GM12874 (cell line): ENCODE measurements around the gene AP3S2.

Experiments
- TF ChIP-seq, protein P1 (sequence below): IDR thresholded peaks from 2 replicates; pipeline ENCODE4 v1.5.1; 2011; ENCODE audit warnings: low read depth, mild to moderate bottlenecking, control low read depth, low read length, moderate library complexity; ENCODE audit not compliant: insufficient read depth

The AP3S2 gene

GRCh38 chr15:89857673-89858072, 36.1 kb downstream of the AP3S2 start:
- TF ChIP-seq, protein P1, sequence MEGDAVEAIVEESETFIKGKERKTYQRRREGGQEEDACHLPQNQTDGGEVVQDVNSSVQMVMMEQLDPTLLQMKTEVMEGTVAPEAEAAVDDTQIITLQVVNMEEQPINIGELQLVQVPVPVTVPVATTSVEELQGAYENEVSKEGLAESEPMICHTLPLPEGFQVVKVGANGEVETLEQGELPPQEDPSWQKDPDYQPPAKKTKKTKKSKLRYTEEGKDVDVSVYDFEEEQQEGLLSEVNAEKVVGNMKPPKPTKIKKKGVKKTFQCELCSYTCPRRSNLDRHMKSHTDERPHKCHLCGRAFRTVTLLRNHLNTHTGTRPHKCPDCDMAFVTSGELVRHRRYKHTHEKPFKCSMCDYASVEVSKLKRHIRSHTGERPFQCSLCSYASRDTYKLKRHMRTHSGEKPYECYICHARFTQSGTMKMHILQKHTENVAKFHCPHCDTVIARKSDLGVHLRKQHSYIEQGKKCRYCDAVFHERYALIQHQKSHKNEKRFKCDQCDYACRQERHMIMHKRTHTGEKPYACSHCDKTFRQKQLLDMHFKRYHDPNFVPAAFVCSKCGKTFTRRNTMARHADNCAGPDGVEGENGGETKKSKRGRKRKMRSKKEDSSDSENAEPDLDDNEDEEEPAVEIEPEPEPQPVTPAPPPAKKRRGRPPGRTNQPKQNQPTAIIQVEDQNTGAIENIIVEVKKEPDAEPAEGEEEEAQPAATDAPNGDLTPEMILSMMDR, result no peak

DNA sequence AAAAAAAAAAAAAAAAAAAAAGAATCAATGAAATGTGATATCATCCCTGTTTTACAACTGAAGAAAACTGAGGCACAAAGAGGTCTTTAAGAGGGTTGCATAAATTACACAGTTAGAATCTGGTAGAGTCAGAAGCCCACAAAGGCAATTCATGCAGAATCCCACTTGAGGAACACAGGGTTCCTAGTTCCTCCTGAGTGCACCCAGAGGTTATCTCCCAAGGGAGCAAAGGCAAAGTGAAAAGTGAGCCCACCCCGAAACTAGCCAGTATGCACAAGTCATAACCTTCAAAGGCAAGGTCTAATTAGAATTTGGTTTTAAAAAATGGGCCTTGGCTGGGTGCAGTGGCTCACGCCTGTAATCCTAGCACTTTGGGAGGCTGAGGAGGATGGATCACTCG, 37.8 kb downstream of the AP3S2 start:
- TF ChIP-seq, protein P1, result no peak

DNA sequence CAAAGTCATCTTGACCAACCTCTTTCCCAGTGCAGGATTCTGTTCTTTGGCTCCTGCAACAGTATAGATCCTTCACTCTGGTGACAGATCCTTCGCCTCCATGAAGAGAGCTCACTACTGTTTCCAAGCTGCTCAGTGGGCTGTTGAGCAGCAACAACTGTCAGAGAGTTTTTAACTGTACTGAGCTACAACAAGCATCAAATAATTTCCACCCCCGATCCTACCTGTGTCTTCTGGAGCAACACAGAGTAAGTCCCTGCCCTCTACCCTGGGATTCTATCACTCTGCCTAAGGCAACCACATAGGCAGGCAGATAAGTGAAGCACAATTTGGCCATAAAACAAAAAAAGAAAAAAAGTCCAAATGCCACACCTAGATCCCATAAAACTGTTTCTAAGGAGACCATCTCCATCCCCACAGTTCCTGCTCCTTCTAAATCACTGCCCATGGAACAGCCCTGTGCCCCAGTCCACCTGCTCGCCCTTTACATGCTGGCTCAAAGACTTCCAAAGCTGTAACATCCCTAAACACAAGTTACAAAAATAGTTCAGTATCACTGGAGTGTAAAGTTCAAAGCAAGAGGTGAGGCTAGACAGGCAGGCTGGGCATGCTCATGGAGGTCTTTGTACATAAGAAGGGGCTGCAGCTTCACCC, 41.3 kb downstream of the AP3S2 start:
- TF ChIP-seq, protein P1, result no peak

DNA sequence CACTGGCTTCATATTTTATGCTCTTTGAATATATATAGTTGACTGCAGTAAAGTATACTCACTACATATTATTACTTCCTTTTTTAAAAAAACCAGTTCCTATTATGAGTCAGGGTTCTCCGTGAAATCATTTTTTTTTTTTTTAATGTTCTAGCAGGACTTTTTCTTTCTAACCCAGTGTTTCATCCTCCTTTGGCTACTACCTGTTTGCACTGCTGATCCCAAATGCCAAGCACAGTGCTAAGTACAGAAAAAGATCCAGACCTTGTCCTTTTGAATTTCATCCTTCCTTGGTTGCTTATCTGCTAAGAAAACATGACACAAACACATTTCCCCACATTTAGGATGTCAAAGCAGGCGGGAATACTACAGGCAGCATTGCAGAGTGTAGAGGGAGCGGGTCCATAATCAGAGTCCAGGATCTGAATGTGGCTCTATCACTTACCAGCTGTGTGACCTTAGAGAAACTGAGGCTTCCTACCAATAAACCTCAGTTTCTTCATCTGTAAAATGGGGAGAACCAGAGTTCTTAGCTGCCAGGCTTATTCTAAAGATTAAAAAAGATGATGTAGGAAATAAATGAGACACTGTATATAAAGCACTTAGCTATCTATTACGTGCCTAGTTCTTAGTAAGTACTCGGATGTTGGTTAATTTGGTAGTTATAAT, 42.0 kb downstream of the AP3S2 start:
- TF ChIP-seq, protein P1, result no peak

GRCh38 chr15:89848970-89849292, 44.9 kb downstream of the AP3S2 start:
- TF ChIP-seq, protein P1, result no peak

DNA sequence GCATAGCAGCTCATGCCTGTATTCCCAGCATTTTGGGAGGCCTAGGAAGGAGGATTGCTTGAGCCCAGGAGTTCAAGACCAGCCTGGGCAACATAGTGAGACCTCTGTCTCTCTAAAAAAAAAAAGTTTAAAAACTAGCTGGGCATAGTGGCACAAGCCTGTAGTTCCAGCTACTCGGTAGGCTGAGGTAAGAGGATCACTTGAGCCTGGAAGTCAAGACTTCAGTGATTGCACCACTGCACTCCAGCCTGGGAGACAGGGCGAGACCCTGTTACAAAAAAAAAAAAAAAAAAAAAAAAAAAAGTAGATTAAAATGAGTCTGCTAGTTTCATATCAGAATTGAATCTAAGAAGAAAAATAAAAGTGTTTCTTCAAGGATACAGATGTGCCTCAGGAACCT, 46.7 kb downstream of the AP3S2 start:
- TF ChIP-seq, protein P1, result no peak

DNA sequence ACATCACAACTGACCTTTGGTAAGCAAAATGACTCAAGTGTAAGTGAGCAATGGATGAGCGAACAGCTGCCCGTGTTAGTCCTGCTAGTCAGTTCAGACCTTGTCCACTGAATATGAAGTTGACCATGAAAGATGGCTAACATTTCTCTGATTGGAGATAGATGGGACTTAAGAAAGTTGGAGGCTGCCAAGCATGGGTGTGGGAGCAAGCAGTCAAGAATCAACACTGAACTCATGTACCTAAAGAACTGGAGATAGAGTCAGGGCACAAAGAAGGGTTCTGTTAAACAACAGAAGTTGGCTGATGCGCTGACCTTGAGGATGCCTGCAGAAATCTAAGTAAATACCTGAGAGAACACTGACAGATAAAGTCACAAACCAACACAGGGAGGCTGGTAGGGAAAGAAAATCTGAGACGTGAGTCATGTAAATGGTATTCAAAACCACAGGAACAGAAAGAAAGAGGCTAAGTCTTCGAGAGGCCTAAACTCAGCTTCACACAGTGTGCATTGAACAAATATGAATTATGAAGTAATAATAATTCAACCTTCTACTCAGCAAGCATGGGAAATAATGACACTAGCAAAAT, 48.4 kb downstream of the AP3S2 start:
- TF ChIP-seq, protein P1, result no peak
